OCI-LY7 (cell line): ENCODE results near the gene DIRAS1.

ENCODE experiments used
- CTCF ChIP-seq: fragments of 200-600 bp; sonication (generic); conservative IDR thresholded peaks from 2 replicates; pipeline ENCODE4 v1.5.1; 2014; ENCODE audit warnings: mild to moderate bottlenecking, antibody characterized with exemption, low read length, moderate library complexity, mixed read lengths
- EZH2phosphoT487 ChIP-seq: fragments of 200-600 bp; sonication (generic); IDR thresholded peaks from 2 replicates; pipeline ENCODE4 v1.6.1; 2018; ENCODE audit warnings: low read depth, borderline replicate concordance, mild to moderate bottlenecking, mixed run types, antibody characterized with exemption, low read length, moderate library complexity, mixed read lengths

GRCh38 chr19:2759965-2760364 lies 38.8 kb upstream of the DIRAS1 start:
- TF ChIP-seq CTCF (no peak), EZH2phosphoT487 (no peak)
